Right ventricle myocardium inferior (tissue), 1 donor: ENCODE results near the gene PDE3B. TPM values are rescaled to one million over a fixed set of nuclear protein-coding genes. Genes with fewer than 3 reads are reported as not detected.

Experiments
- total RNA-seq: library from RNA; stranded (reverse); fragmentation: NEBNext Ultra II Directional; extraction: Animal tissue kit (Norgen Biotek cat#: 25700); gene quantifications from one replicate; pipeline ENCODE4 v1.2.1, GENCODE V29; 2021
- donor health status: DM: no; HTN: yes; CAD: no; lungs with severe emphysema.

PDE3B gene
- total RNA-seq, 1 donor from 2014 or later = 4.5 TPM

Other genes starting within 250 kb of the PDE3B start
- gene COPB1, start 144.0 kb upstream of the PDE3B start, total RNA-seq = 42.1 TPM
- gene PSMA1, start 123.4 kb upstream of the PDE3B start, total RNA-seq = 117 TPM
- gene CYP2R1, start 248.4 kb downstream of the PDE3B start, total RNA-seq = 7.0 TPM